ENCODE data around the gene SPAG17.
A peak's percentile ranks its signal among the peaks of the same experiment; 100 is the strongest.

The SPAG17 gene

DNA sequence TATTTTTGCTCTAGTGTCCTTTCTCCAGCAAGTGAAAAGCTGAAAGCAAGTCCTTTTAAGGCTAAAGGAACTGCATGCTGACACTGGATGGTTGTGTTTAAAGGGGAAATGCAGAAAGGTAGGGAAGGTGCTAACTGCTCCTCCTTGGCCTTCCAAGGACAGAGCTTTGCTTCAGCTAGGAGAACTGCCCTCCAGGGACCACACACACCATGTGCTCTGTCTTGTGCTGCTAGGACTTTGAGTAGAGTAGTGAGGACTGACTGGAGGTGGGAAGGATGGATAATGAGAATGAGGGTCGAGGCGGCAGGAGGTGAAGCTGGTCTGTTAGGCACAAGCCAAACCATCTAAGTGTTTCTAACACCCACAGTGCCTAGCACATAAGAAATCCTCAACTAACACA is 177.6 kb downstream of the SPAG17 start:
- Histone ChIP-seq H3K4me3 (ENCODE audit: low read length in 2 of 2) (no peak overlapping the region), H3K14ac (ENCODE audit: low read length) (no peak overlapping the region)

DNA sequence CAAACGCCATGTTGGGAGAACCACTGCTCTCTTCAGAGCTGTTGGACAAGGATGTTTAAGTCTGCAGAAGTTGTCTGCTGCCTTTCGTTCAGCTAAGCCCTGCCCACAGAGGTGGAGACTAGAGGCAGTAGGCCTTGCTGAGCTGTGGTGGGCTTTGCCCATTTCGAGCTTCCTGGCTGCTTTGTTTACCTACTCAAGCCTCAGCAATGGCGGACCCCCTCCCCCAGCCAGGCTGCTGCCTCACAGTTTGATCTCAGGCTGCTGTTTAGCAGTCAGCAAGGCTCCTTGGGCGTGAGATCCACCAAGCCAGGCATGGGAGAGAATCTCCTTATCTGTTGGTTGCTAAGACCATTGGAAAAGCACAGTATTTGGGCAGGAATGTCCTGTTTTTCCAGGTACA is 180.7 kb downstream of the SPAG17 start:
- H3K18ac ChIP-seq (ENCODE audit: low read length): no peak overlapping the region
- H3K27ac ChIP-seq (replicated peaks; ENCODE audit: low read length): no peak overlapping the region
- no peaks in the 10 kb centered on the region for H3K9me3 ChIP-seq (replicated peaks in 1 of 2; ENCODE audit: control insufficient read depth in 2 of 2, insufficient read depth in 1 of 2, low read depth in 1 of 2, low read length in 2 of 2)
- H3K4me3 ChIP-seq (ENCODE audit: low read length in 2 of 2): no peak overlapping the region
- H2BK120ac ChIP-seq (ENCODE audit: low read depth, low read length): no peak overlapping the region
- no peak overlapping the region for H4K91ac ChIP-seq (ENCODE audit: low read depth, low read length, poor library complexity)
- H3K79me1 ChIP-seq (ENCODE audit: low read depth, low read length): no peaks in the 10 kb centered on the region
- H3K4ac ChIP-seq (ENCODE audit: low read length): no peak overlapping the region
- H4K8ac ChIP-seq (ENCODE audit: low read depth, low read length): no peak overlapping the region
- WGBS, 2 donors (ENCODE audit: extremely low coverage in 2 of 2, insufficient read length in 2 of 2, insufficient replicate concordance in 1 of 2): no CpG with 5 or more reads among the region's 5 CpGs
- H3K27me3 ChIP-seq (ENCODE audit: control insufficient read depth in 3 of 3, insufficient read depth in 3 of 3, low read depth in 1 of 3, low read length in 3 of 3): no peaks in the 10 kb centered on the region
- H2BK12ac ChIP-seq (ENCODE audit: low read length): no peak overlapping the region
- no peak overlapping the region for H2BK5ac ChIP-seq (ENCODE audit: low read length)
- H3K4me1 ChIP-seq (ENCODE audit: control insufficient read depth in 2 of 2, insufficient read depth in 1 of 2, low read depth in 1 of 2, low read length in 2 of 2): no peaks in the 10 kb centered on the region
- H2AFZ ChIP-seq (ENCODE audit: low read length): peak overlapping the region; percentile 69
- no peaks in the 10 kb centered on the region for H3K36me3 ChIP-seq (replicated peaks in 1 of 2; ENCODE audit: control insufficient read depth in 2 of 2, insufficient read depth in 2 of 2, low read length in 2 of 2)
- H3K14ac ChIP-seq (ENCODE audit: low read length): no peak overlapping the region
- H3K4me2 ChIP-seq (ENCODE audit: insufficient read depth, low read length, poor library complexity, severe bottlenecking): no peak overlapping the region
- DNase-seq (ENCODE audit: low spot score): no peak
- H3K23ac ChIP-seq (ENCODE audit: low read depth, low read length, poor library complexity): no peak overlapping the region
- no peak overlapping the region for H3K9ac ChIP-seq (ENCODE audit: low read depth, low read length, poor library complexity)
- no peak overlapping the region for H2AK5ac ChIP-seq (ENCODE audit: low read depth, low read length)
- H2BK15ac ChIP-seq (ENCODE audit: low read length): no peak overlapping the region

More for the DNA sequence above, 177.6 kb downstream of the SPAG17 start:
- no peak overlapping the region for H3K4me2 ChIP-seq (ENCODE audit: insufficient read depth, low read length, poor library complexity, severe bottlenecking)
- H4K8ac ChIP-seq (ENCODE audit: low read depth, low read length): no peak overlapping the region
- WGBS, 2 donors (ENCODE audit: extremely low coverage in 2 of 2, insufficient read length in 2 of 2, insufficient replicate concordance in 1 of 2): no CpG with 5 or more reads among the region's 2 CpGs
- H3K9me3 ChIP-seq (replicated peaks in 1 of 2; ENCODE audit: control insufficient read depth in 2 of 2, insufficient read depth in 1 of 2, low read depth in 1 of 2, low read length in 2 of 2): no peaks in the 10 kb centered on the region
- no peaks in the 10 kb centered on the region for H3K27me3 ChIP-seq (ENCODE audit: control insufficient read depth in 3 of 3, insufficient read depth in 3 of 3, low read depth in 1 of 3, low read length in 3 of 3)
- H2AFZ ChIP-seq (ENCODE audit: low read length): no peak overlapping the region
- H3K36me3 ChIP-seq (replicated peaks in 1 of 2; ENCODE audit: control insufficient read depth in 2 of 2, insufficient read depth in 2 of 2, low read length in 2 of 2): no peaks in the 10 kb centered on the region
- no peaks in the 10 kb centered on the region for H3K79me1 ChIP-seq (ENCODE audit: low read depth, low read length)
- no peak overlapping the region for H4K91ac ChIP-seq (ENCODE audit: low read depth, low read length, poor library complexity)
- no peak overlapping the region for H2BK15ac ChIP-seq (ENCODE audit: low read length)
- no peak overlapping the region for H3K27ac ChIP-seq (replicated peaks; ENCODE audit: low read length)
- no peak overlapping the region for H3K9ac ChIP-seq (ENCODE audit: low read depth, low read length, poor library complexity)
- H2BK120ac ChIP-seq (ENCODE audit: low read depth, low read length): no peak overlapping the region
- H3K18ac ChIP-seq (ENCODE audit: low read length): no peak overlapping the region
- no peak for DNase-seq (ENCODE audit: low spot score)
- no peak overlapping the region for H2BK5ac ChIP-seq (ENCODE audit: low read length)
- H2AK5ac ChIP-seq (ENCODE audit: low read depth, low read length): no peak overlapping the region
- H3K4me1 ChIP-seq (ENCODE audit: control insufficient read depth in 2 of 2, insufficient read depth in 1 of 2, low read depth in 1 of 2, low read length in 2 of 2): no peaks in the 10 kb centered on the region
- H3K23ac ChIP-seq (ENCODE audit: low read depth, low read length, poor library complexity): no peak overlapping the region
- H3K4ac ChIP-seq (ENCODE audit: low read length): no peak overlapping the region
- H2BK12ac ChIP-seq (ENCODE audit: low read length): no peak overlapping the region

DNA sequence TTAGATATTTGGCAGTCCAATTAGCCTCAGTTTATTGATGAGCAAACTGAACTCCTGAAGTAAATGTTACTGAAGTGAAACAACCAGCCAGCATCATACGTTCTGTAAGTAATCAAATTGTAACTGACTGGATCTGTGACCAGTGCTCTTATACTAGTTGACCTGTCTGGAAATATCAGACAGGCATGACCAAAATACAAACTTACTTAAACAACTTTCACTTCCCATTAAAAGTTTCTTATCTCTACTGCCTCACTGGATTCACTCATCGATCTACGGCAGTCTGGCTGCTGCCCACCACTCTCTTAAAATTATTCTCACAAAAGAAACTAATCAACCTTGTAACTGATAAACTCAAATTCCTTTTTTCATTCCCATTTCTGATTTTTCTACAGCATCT is 199.1 kb downstream of the SPAG17 start:
- Histone ChIP-seq H3K9me3 (replicated peaks in 1 of 2; ENCODE audit: control insufficient read depth in 2 of 2, insufficient read depth in 1 of 2, low read depth in 1 of 2, low read length in 2 of 2) (no peaks in the 10 kb centered on the region), H2AK5ac (ENCODE audit: low read depth, low read length) (no peak overlapping the region), H3K14ac (ENCODE audit: low read length) (no peak overlapping the region), H3K23ac (ENCODE audit: low read depth, low read length, poor library complexity) (no peak overlapping the region), H3K27ac (replicated peaks; ENCODE audit: low read length) (no peak overlapping the region), H2BK120ac (ENCODE audit: low read depth, low read length) (no peak overlapping the region), H3K4me3 (ENCODE audit: low read length in 2 of 2) (no peak overlapping the region), H3K18ac (ENCODE audit: low read length) (no peak overlapping the region), H2BK5ac (ENCODE audit: low read length) (no peak overlapping the region), H4K8ac (ENCODE audit: low read depth, low read length) (no peak overlapping the region), H3K4ac (ENCODE audit: low read length) (no peak overlapping the region), H3K4me1 (ENCODE audit: control insufficient read depth in 2 of 2, insufficient read depth in 1 of 2, low read depth in 1 of 2, low read length in 2 of 2) (no peaks in the 10 kb centered on the region), H4K91ac (ENCODE audit: low read depth, low read length, poor library complexity) (no peak overlapping the region), H2AFZ (ENCODE audit: low read length) (no peak overlapping the region), H3K36me3 (replicated peaks in 1 of 2; ENCODE audit: control insufficient read depth in 2 of 2, insufficient read depth in 2 of 2, low read length in 2 of 2) (no peaks in the 10 kb centered on the region), H3K9ac (ENCODE audit: low read depth, low read length, poor library complexity) (no peak overlapping the region), H2BK15ac (ENCODE audit: low read length) (no peak overlapping the region), H3K4me2 (ENCODE audit: insufficient read depth, low read length, poor library complexity, severe bottlenecking) (no peak overlapping the region), H3K27me3 (ENCODE audit: control insufficient read depth in 3 of 3, insufficient read depth in 3 of 3, low read depth in 1 of 3, low read length in 3 of 3) (peaks cover 0 to 9% (median 0%) of the 10 kb centered on the region in 3 experiments), H2BK12ac (ENCODE audit: low read length) (no peak overlapping the region), H3K79me1 (ENCODE audit: low read depth, low read length) (no peaks in the 10 kb centered on the region)
- DNase-seq (ENCODE audit: low spot score): no peak
- no CpG with 5 or more reads among the region's 3 CpGs for WGBS, 2 donors (ENCODE audit: extremely low coverage in 2 of 2, insufficient read length in 2 of 2, insufficient replicate concordance in 1 of 2)

DNA sequence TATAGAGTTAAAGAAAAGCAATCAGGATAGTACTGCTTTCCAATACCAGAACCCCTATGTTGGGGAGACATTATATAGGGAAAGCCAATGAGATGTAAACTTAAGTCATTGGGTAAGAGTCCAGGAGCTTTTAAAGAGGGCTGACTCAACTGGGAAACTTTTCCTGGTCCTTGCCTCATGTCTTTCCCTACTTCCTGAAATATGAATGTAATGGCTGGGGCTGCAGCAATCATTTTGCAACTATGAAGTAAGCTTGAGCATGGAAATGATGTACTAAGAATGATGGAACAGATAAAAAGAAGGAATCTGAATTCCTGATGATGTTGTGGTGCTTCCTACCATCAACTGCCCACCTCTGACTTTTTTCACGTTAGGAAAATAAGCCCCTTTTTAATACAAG is 199.8 kb downstream of the SPAG17 start:
- Histone ChIP-seq H2BK12ac (ENCODE audit: low read length) (no peak overlapping the region), H3K36me3 (replicated peaks in 1 of 2; ENCODE audit: control insufficient read depth in 2 of 2, insufficient read depth in 2 of 2, low read length in 2 of 2) (no peaks in the 10 kb centered on the region), H3K4ac (ENCODE audit: low read length) (no peak overlapping the region), H3K79me1 (ENCODE audit: low read depth, low read length) (no peaks in the 10 kb centered on the region), H3K9me3 (replicated peaks in 1 of 2; ENCODE audit: control insufficient read depth in 2 of 2, insufficient read depth in 1 of 2, low read depth in 1 of 2, low read length in 2 of 2) (no peaks in the 10 kb centered on the region), H3K14ac (ENCODE audit: low read length) (no peak overlapping the region), H3K27ac (replicated peaks; ENCODE audit: low read length) (no peak overlapping the region), H3K27me3 (ENCODE audit: control insufficient read depth in 3 of 3, insufficient read depth in 3 of 3, low read depth in 1 of 3, low read length in 3 of 3) (peaks cover 0 to 9% (median 0%) of the 10 kb centered on the region in 3 experiments), H2AK5ac (ENCODE audit: low read depth, low read length) (no peak overlapping the region), H3K4me1 (ENCODE audit: control insufficient read depth in 2 of 2, insufficient read depth in 1 of 2, low read depth in 1 of 2, low read length in 2 of 2) (no peaks in the 10 kb centered on the region), H4K8ac (ENCODE audit: low read depth, low read length) (no peak overlapping the region), H2AFZ (ENCODE audit: low read length) (no peak overlapping the region), H3K4me3 (ENCODE audit: low read length in 2 of 2) (no peak overlapping the region), H4K91ac (ENCODE audit: low read depth, low read length, poor library complexity) (no peak overlapping the region), H3K4me2 (ENCODE audit: insufficient read depth, low read length, poor library complexity, severe bottlenecking) (no peak overlapping the region), H2BK15ac (ENCODE audit: low read length) (no peak overlapping the region), H2BK5ac (ENCODE audit: low read length) (no peak overlapping the region), H3K18ac (ENCODE audit: low read length) (no peak overlapping the region), H3K9ac (ENCODE audit: low read depth, low read length, poor library complexity) (no peak overlapping the region), H3K23ac (ENCODE audit: low read depth, low read length, poor library complexity) (no peak overlapping the region), H2BK120ac (ENCODE audit: low read depth, low read length) (no peak overlapping the region)
- DNase-seq (ENCODE audit: low spot score): no peak
- no CpG with 5 or more reads among the region's 1 CpG for WGBS, 2 donors (ENCODE audit: extremely low coverage in 2 of 2, insufficient read length in 2 of 2, insufficient replicate concordance in 1 of 2)
